NCI-H146 treated with DMSO at 0.1 percent for 48 hours (cell line): ENCODE results near the gene ATP8B2.
"Not testable (repeated sequence)": the region's sequence is repeated elsewhere in the genome, so short reads cannot be mapped to it uniquely, and the experiment has no call there.

ENCODE experiments used
- DNase-seq: peaks from one replicate; lab custom pipeline; 2025; ENCODE audit not compliant: unreplicated experiment; lab: John Stamatoyannopoulos, UW

ATP8B2 gene

DNA sequence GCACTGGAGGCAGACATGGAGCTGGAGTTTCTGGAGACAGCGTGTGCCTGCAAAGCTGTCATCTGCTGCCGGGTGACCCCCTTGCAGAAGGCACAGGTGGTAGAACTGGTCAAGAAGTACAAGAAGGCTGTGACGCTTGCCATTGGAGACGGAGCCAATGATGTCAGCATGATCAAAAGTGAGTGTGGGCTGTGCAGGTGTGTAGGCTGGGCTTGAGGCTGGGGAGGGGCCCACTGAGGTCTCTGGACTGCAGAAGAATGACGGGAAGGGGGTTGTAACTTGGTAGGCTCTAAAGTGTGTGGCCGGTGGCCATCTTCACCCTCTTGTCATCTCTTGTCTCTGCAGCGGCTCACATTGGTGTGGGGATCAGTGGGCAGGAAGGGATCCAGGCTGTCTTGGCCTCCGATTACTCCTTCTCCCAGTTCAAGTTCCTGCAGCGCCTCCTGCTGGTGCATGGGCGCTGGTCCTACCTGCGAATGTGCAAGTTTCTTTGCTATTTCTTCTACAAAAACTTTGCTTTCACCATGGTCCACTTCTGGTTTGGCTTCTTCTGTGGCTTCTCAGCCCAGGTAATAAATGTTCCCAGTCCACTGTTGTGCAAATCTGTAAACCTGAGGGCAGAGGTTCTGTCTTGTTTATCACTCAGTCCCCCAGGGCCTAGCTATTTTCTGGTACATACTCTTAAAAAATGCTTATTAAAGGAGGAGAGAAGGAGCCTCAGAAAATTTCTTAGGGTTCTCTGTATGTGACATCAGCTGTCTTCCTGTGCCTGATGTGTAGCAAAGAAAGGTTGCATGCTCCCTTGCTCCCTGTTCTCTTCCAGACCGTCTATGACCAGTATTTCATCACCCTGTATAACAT lies 19.9 kb downstream of the ATP8B2 start:
- no peak for DNase-seq

DNA sequence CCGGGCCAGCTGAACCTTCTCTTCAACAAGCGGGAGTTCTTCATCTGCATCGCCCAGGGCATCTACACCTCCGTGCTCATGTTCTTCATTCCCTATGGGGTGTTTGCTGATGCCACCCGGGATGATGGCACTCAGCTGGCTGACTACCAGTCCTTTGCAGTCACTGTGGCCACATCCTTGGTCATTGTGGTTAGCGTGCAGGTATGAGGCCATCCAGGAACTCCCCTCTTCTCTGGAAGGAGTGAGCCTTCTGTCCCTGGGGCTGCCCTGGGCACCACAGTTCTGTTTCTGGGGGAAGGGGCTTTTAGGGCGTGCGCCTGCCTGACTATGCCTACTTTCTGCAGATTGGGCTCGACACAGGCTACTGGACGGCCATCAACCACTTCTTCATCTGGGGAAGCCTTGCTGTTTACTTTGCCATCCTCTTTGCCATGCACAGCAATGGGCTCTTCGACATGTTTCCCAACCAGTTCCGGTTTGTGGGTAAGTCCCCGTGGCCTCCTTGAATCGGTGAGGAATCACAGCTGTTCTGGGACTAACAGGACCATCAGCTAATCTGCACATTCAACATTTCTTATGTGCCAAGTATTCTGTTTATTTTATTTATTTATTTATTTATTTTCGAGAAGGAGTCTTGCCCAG lies 21.1 kb downstream of the ATP8B2 start:
- no peak for DNase-seq

GRCh38 chr1:154347961-154348360 lies 22.6 kb downstream of the ATP8B2 start:
- no peak for DNase-seq

GRCh38 chr1:154348429-154349076 lies 23.2 kb downstream of the ATP8B2 start:
- no peak for DNase-seq

DNA sequence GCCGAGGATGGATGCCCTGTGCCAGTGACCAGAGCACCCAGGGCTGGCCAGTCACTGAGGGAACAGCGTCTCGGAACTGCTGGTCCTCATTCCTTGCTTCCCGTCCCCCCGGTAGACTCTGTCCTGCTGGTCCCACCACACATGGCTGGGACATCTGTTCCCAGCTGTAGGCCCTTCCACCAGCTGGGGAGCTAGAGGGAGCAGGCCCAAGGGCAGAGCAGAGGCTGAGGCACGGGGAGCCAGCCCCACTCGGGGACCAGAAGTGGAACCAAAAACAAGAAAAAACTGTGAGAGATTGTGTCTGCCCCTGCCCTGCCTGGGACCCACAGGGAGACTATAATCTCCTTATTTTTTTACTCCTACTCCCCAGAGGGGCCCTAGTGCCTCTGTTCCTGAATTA lies 23.8 kb downstream of the ATP8B2 start:
- DNase-seq: no peak

- no peak for DNase-seq
Measured at GRCh38 chr1:154350383-154350782, 25.1 kb downstream of the ATP8B2 start.

GRCh38 chr1:154351363-154352068 lies 26.2 kb downstream of the ATP8B2 start:
- DNase-seq: no peak

DNA sequence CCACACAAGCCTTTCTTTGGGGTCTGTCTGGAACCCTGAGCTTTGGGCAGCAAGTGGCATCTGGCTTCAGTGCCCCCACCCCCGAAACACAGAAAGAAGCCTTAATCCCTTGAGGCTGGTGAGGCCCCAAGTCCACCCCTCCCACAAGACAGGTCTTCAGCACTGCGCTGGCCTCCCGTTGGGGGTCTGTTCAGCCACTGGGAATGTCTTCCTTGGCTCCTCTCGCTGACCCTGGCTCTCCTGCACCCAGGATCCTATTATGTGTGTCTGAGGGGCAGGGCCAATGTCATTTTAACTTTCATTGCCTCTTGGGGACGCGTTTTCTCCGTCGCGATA lies 26.9 kb downstream of the ATP8B2 start:
- DNase-seq: no peak

DNA sequence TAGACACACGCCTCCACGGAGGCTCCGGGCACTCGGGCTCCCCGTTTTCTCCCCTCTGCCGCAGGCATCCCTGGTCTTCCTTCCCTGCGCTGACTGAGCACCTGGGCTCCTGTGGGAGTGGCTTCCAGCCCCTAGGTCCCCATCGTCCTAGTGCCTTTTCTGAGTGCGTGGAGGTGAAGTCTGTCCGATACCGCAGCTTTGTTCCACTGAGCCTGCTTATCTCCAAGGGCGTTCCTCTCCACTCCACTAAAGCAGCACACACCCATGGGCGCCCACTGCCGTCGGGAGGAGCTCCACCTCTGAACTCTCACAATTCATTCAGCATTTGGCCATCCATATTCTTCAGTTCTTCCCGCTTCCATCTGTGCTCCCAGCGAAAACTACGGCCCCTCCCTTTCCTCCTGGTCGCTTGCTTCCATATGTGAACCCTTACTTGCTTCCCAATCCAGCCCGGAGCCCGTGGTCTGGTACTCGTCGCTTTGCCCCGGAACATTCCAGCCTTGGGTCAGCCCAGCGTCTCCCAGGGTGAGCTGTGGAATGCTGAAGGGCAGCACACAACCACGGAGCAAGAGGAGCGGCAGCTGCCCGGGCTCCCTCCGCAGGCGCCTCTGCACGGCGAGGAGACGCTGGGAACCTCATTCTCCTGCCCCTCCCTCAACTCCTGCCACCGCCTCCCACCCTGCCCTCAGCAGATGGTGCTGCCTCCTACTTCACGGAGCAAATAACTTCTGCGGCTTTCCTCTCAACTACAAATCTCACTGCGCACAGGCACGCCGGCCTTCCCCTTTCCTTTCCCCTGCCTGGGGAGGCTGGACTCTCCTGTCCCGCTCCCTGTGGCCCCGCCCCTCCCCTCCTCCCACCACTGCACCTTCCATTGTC lies 27.5 kb downstream of the ATP8B2 start:
- peak; percentile 6 for DNase-seq

DNA sequence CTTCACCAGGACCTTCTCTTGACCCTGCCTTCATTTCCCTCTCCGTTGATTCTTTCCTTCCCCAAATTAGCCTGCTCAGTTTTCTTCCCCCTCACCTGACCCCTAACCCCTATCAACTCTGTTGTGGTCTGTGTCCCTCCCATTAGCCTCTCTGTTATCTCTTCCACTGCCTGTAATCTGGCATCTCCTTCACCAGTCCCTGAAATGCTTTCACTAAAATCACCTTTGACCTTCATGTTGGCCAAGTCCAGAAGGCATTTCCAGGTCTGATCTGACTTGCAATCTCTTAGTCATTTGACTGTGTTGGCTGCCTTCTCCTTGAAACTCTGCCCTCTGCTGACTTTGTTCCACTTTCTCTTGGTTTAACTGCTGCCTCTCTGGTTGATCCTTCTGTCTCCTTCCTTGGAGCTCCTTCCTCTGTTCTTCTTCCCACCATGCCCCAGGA lies 28.2 kb downstream of the ATP8B2 start:
- no peak for DNase-seq

GRCh38 chr1:154353966-154354365 lies 28.6 kb downstream of the ATP8B2 start:
- DNase-seq: no peak

- no peak for DNase-seq
Measured at GRCh38 chr1:154358519-154358918, 33.2 kb downstream of the ATP8B2 start.

DNA sequence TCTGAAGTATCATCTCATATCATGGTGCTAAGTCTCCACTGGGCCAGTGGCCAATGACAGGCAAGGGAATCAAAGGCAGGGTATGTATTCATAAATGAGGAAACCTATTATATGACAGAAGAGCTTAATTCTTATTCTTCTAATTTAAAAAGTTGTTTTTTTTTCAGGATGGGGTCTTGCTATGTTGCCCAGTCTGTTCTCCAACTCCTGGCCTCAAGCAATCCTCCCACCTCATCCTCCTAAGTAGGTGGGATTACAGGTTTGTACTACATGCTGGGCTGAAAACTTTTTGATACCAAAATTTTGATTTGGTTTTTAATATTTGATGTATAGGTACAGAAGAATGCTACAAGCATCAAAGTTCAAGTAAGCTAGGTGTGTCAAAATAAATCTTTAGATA lies 35.0 kb downstream of the ATP8B2 start:
- DNase-seq: no peak

GRCh38 chr1:154360881-154361280 lies 35.6 kb downstream of the ATP8B2 start:
- DNase-seq: not testable (repeated sequence)

DNA sequence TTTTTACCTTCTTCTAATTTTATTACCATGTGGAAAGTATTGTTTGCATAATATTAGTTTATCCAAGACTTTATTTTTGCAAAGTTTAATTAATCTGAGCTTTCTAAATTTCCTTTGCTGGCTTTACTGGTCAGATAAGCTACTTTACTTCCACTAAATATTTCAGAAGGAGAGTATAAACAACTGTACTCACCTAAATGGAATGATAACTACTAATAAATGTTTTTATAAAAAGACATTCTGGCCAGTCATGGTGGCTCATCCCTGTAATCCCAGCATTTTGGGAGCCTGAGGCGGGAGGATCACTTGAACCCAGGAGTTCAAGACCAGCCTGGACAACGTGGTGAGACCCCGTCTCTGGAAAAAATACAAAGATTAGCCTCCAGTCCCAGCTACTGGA lies 36.0 kb downstream of the ATP8B2 start:
- DNase-seq: no peak

DNA sequence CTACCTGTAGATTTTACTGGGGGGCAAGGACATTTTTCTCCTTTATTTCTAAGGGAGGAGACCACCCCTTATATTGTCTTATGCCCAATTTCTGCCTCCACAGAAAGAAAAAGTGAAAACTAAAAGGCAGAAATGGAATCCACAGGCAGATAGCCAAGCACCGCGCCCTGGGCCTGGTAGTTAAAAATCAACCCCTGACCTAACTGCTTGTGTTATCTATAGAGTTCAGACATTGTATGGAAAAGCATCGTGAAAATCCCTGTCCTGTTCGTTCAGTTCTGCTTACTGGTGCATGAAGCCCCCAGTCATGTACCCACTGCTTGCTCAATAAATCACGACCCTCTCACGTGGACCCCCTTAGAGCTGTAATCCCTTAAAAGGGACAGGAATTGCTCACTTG lies 46.1 kb downstream of the ATP8B2 start:
- no peak for DNase-seq

DNA sequence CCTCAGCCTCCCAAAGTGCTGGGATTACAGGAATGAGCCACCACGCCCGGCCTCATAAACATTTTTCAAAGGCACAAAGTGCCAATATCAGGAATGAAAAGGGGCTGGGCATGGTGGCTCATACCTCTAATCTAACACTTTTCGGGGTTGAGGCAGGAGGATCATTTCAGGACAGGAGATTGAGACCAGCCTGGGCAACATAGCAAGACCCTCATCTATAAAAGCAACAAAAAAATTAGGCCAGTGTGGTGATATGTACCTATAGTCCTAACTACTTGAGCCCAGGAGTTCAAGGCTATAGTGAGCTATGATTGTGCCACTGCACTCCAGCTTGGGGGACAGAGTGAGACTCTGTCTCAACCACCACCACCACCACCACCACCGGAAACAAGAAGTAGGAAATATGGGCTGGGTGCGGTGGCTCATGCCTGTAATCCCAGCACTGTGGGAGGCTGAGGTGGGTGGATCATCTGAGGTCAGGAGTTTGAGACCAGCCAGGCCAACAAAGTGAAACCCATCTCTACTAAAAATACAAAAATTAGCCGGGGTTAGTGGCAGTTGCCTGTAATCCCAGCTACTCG lies 48.5 kb downstream of the ATP8B2 start:
- DNase-seq: not testable (repeated sequence)

- no peak for DNase-seq
Measured at GRCh38 chr1:154379301-154379700, 54.0 kb downstream of the ATP8B2 start.

- no peak for DNase-seq
Measured at GRCh38 chr1:154384650-154385489, 59.5 kb downstream of the ATP8B2 start.
